ENCODE data around the gene RABL2A.
"Not testable (repeated sequence)": the region's sequence is repeated elsewhere in the genome, so short reads cannot be mapped to it uniquely, and the experiment has no call there.

Gene RABL2A

DNA sequence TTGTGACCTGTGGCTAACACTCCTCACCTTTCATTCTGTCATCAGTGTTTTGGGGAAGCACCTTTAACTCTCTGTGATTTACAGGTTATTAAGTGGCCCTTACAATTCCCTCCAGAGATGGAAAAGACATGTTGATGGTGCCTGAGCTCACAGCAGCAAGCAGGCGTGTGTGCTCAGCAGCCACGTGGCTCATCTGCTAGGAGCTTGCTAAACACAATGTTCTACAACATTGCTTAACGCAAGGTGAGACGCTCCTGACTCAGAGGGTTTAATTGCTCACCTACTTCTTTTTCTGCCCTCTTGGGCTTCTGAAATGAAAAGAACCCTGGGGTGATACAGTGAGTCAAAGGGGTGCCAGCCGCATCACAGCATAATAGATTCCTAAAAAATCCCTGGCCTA, 6.1 kb upstream of the RABL2A start:
- DNase-seq, result not testable (repeated sequence)

DNA sequence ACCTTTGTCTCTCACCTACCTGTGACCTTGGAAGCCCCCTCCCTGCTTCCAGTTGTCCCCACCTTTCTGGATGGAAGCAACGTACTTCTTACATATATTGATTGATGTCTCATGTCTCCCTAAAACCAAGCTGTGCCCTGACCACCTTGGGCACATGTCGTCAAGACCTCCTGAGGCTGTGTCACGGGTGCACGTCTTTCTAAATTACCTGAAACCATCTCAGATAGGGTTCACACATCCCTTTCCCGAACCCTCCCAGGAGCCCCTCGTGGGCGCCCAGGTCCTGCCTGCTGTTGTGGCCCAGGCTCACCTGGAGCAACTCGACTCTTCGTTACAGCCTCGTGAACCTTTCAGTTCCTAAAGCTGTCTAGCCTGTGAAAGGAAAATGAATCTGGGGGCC, 1.2 kb upstream of the RABL2A start:
- not testable (repeated sequence) for DNase-seq

DNA sequence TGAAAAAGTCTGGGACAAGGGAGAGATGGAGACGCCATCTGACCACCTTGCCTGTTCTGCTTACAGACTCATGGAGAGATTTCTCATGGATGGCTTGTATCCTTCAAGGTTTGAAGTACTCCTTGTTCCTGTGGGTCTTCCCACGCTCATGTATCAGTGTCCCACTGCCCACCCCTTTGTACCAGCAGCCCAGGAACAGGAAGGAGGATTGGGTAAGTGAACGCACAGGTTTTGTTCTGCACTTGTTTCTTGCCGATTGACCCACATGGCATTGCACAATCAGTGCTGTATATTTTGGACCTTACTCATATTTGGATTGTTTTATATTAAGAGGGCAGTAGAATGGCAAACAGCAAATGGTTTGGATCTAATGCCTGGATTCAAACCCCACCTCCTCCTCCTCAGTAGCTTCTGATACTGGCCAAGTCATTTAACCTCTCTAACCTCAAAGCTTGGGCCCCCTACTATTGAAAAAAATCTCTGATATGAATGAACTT, 5.8 kb downstream of the RABL2A start:
- DNase-seq, result not testable (repeated sequence)

DNA sequence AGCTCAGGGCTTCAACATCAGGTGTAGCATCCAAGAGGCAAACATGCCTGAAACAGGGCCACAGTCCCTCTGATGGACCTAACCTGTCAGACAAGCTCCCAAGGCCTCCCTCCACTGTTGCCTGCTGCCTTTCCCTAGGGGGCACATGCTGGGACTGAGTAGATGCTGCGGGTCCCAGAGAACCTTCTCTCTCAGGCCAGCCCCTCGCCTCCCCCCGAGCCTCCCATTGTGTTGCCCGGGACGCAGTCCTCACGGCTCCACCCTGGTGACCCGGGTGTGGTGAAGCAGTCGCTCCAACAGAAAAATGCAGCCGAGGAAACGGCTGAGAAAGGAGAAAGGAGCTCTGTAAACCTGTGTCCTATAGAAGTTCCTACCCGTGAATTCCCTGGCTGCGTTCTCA, 8.3 kb downstream of the RABL2A start:
- not testable (repeated sequence) for DNase-seq

DNA sequence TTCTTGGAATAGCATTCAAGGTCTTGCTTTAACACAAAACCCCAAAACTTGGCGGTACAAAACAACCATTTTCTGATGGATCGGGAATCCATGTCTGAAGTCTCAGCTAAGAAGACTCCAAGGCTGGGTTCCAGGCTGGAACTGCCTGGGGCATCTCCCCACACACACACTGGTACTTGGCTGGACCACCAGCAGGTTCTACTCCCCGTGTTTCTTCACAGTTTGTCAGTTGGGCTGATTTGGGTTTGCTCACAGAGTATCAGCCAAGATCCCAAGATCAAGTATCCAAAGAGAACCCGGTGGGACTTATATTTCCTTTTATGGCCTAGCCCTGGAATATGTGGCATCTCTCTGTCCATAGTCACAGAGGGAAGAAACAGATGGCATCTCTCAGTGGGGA, 9.2 kb downstream of the RABL2A start:
- DNase-seq, result not testable (repeated sequence)

DNA sequence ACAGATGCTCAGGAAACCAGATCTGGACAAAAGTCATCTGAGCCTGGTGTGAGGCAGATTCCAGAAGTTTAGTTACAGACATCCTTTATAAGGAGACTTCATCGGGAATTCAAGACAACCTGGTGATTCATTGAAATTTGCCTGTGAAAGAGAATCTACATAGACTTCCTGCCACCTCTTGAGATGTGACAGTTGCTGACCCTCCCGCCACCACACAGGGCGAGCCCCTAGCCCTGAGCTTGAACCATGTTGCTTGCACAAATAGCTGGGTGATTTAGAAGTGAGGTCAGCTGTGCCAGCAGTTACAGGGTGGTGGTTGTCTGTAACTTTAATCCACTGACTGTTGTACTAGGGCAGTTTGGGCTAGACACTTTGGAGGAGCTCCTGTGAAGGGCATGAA, 11.0 kb downstream of the RABL2A start:
- DNase-seq, result not testable (repeated sequence)

DNA sequence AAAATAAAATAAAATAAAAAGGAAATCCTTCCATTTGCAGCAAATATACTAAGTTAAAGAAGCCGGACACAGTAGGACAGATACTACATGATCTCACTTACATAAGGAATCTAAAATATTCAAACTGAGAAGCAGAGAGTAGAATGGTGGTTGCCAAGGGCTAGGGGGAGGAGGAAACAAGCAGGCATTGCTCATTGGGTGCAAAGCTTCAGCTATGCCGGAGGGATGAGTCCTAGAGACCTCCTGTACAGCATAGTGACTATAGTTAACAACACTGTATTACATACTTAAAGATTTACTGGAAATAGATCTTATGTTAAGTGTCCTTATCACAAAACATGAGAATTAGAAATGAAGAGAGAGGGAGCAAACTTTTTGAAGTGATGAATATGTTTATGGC, 19.2 kb downstream of the RABL2A start:
- not testable (repeated sequence) for DNase-seq

DNA sequence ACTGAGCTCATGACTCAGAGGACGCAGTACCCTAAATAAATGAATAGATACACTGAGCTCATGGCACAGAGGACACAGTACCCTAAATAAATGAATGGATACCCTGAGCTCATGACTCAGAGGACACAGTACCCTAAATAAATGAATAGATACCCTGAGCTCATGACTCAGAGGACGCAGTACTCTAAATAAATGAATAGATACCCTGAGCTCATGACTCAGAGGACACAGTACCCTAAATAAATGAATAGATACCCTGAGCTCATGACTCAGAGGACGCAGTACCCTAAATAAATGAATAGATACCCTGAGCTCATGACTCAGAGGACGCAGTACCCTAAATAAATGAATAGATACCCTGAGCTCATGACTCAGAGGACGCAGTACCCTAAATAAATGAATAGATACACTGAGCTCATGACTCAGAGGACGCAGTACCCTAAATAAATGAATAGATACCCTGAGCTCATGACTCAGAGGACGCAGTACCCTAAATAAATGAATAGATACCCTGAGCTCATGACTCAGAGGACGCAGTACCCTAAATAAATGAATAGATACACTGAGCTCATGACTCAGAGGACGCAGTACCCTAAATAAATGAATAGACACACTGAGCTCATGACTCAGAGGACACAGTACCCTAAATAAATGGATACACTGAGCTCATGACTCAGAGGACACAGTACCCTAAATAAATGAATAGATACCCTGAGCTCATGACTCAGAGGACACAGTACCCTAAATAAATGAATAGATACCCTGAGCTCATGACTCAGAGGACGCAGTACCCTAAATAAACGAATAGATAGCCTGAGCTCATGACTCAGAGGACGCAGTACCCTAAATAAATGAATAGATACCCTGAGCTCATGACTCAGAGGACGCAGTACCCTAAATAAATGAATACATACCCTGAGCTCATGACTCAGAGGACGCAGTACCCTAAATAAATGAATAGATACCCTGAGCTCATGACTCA, 24.1 kb downstream of the RABL2A start:
- DNase-seq, result not testable (repeated sequence)

DNA sequence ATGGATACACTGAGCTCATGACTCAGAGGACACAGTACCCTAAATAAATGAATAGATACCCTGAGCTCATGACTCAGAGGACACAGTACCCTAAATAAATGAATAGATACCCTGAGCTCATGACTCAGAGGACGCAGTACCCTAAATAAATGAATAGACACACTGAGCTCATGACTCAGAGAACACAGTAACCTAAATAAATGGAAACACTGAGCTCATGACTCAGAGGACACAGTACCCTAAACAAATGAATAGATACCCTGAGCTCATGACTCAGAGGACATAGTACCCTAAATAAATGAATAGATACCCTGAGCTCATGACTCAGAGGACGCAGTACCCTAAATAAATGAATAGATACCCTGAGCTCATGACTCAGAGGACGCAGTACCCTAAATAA, 25.5 kb downstream of the RABL2A start:
- DNase-seq, result not testable (repeated sequence)

DNA sequence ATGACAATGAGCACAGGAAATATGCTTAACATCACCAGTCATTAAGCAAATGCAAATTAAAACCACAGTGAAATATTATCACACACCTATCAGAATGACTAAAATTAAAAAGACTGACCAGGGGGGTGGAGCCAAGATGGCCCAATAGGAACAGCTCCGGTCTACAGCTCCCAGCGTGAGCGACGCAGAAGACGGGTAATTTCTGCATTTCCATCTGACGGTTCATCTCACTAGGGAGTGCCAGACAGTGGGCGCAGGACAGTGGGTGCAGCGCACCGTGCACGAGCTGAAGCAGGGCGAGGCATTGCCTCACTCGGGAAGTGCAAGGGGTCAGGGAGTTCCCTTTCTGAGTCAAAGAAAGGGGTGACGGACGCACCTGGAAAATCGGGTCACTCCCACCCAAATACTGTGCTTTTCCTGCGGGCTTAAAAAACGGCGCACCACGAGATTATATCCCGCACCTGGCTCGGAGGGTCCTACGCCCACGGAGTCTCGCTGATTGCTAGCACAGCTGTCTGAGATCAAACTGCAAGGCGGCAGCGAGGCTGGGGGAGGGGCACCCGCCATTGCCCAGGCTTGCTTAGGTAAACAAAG, 29.1 kb downstream of the RABL2A start:
- not testable (repeated sequence) for DNase-seq

DNA sequence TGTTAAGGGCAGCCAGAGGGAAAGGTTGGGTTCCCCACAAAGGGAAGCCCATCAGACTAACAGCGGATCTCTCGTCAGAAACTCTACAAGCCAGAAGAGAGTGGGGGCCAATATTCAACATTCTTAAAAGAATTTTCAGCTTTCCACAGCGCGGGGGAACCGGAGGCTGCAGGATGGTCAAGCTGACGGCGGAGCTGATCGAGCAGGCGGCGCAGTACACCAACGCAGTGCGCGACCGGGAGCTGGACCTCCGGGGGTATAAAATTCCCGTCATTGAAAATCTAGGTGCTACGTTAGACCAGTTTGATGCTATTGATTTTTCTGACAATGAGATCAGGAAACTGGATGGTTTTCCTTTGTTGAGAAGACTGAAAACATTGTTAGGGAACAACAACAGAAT, 30.7 kb downstream of the RABL2A start:
- not testable (repeated sequence) for DNase-seq

DNA sequence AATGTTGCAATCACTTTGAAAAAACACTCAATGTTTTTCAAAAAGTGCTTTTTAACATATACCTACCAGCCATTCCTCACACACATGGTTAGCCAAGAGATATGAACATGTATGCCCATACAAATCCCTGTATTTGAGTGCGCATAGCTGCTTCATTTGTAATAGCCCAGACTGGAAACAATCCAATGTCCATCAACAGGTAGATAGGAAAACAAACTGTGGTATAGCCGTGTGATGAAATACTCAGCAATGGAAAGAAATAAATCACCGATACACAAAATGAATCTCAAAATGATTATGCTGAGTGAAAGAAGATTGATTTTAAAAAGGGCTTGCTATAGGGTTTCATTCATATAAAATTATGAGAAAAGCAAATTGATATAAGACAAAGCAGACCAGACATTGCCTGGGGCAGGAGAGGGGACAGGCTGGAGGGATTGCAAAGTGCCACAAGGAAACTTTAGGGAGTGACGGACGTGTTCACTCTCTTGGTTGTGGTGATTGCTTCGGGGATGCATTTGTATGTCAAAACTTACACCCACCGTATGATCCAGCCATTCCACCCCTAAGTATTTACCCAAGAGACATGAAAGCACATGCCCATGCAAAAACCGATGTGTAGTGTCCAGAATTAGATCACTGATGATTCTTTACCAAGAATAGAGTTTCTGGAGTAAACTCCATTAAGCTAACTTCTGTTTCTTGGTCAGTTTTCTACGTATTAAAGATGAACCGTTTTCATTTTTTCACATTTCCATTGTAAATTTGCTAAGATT, 36.4 kb downstream of the RABL2A start:
- not testable (repeated sequence) for DNase-seq

DNA sequence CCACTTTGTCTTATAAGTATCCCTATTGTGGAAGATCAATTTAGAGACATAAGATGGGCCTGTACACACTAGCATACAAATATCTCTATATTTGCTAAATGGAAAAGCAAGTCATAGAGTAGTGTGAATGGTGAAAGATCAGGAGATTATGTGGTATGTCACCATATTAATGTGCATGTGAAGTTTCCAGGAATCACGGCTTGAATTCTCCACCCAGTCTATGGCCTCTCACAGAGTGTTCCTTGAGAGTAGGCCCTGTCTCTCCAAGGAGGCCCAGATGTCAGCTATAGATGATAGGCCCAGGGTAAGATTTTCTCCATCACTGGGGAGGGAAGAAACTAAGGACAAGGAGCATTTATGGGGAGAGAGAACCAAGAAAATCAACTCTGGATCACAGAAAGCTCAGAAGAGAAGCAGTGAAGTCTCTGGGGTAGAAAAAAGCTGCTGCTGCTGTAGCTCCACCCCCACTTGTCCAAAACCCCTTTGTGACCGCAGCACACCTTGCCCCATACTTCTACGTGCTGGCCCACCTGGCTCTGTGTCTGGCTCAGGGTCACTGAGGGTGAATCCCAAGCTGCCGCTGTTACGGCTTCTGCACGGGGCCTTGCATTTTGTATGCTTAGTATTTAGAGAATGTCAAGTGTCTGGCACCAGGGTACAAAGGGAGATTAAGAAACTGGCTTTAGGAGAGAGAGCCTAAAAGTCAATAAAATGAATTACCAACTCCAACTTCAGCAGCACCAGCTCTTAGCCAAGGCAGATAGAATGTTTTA, 37.9 kb downstream of the RABL2A start:
- not testable (repeated sequence) for DNase-seq

DNA sequence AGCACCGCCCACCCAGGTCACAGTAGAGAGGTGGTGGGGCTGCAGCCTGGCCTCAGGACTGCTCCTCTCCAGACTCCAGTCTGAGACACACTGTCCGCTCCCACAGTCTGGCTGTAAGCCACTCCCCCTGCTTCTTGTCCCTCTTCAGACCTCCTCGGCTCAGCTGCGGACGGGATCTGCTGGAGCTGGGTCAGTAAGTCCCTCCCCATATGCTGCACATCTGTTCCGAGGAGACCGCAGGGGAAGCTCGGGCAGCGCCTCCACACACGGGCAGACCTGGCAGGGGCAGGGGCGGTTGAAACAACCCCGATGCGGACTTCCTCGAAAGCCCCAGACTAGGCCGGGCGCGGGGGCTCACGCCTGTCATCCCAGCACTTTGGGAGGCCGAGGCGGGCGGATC, 41.9 kb downstream of the RABL2A start:
- DNase-seq, result not testable (repeated sequence)

DNA sequence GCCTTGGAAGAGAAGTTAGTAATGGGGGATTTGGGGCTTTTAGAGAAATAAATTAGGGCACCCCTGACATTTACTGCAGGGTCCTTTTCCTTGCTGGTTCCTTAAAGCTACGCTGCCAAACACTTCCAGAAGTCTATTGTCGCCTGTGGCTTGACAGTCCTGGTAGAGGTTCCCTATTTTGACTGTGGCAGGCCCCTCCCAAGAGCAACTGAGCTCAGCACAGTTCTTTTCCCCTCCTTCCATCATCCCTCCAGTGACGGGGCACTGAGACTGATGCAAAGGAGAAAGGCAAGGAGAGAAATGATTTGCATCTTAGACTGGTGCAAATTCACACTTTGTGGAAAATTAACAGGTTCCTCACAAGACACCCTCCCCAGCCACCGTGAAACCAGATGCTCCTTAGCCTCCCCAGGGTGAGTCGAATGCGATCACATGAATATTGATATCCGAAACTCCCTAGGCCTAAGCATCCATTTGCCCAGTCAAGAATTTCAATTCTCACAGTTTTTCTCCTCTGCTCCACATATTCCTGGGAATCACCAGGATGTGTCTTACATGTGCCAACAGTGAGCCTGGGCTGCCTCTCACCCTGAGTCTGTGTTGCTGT, 45.4 kb downstream of the RABL2A start:
- no peak for DNase-seq

DNA sequence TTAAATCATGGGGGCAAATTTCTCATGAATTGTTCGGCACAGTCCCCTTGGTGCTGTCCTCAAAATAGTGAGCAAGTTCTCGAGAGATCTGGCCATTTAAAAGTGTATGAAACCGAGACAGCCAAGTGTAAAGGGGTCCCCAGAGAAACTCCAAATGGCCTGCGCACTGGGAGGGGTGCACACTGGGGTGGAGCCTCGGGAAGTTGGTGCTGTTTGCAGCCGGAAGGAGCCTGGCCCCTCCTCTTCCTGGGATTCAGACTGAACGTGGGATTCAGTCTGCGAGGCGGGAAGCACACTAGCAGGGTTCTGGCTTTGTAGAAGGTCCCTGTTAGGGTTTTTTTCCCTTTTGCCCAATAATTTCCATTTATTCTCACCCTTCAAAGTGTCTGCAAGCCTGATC, 48.8 kb downstream of the RABL2A start:
- no peak for DNase-seq

DNA sequence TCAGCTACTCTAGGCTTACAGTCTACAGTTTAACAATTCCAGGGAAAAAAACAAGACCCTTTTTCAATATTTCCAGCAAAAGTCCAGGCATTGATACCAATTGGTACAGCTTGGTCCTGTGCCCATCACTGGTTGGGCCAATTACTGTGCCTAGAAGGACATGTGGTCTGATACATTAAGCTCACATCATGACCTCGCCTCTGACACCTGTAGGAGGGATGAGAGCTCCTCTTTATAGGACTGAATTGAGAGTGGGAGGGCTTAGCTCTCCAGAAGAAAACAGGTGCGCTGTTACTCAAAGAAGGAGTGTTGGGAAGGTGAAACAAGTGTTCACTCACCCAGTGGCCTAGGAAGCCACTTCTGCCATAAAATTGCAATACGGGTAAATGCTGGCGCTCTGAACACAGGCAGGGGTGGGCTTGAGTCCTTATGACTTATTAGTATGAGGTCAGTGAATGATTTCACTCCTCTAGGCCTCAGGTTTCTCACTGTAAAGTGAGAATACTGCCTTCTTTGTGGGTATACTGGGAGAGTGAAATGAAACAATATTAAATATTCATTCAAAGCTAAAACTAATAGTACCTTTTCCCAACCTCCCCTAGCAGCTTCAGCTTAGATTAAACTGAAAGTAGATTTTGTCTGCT, 49.7 kb downstream of the RABL2A start:
- DNase-seq, result no peak

DNA sequence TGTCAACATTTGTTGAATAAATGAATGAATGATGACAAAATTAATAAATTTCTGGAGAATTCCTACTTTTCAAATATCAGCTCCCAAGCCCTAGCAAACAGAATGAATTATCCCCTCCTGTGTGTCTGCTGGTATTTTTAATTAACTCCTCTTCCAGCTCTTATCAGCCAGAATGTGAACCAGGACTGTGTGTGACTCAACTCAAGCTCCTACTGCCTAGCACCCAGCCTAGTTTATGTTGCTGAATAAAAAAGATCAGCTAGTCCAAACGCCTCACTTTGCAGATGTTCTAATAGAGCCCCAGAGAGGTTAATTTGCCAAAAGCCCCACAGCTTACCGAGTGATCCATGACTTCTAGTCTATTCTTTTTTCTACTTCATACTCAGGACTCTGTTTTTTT, 50.3 kb downstream of the RABL2A start:
- no peak for DNase-seq

DNA sequence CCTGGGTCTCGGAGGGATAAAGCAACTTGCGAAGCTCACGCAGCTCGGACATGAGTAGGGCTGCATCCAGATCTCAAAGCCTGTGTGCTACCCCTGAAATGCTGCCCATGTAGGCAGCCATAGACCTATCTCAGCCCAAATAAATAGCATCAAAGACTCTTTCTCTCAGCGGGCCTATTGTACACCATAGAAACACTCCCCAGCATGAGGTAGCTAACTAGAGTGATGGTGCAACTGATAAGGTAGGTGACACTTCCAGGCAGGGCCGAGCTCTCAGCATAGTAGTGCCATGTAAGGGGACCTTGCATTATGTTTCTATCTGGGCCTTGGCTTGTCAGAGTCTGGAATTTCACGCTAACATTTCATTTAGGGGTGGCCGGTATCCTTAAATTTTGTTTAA, 52.4 kb downstream of the RABL2A start:
- DNase-seq, result no peak

DNA sequence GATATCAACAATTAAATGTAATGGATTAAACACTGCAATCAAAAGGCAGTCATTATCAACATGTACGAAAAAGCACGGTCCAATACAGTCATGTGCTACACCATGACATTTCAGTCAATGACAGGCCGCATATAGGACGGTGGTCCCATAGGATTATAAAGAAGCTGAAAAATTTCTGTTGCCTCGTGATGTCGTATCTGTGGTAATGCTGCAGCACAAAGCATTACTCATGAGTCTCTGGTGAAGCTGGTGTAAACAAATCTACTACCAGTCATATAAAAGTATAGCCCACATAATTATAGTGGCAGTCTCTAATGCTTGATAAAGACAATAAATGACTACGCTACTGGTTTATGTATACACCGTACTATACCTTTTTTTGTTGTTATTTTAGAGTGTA, 58.4 kb downstream of the RABL2A start:
- no peak for DNase-seq

DNA sequence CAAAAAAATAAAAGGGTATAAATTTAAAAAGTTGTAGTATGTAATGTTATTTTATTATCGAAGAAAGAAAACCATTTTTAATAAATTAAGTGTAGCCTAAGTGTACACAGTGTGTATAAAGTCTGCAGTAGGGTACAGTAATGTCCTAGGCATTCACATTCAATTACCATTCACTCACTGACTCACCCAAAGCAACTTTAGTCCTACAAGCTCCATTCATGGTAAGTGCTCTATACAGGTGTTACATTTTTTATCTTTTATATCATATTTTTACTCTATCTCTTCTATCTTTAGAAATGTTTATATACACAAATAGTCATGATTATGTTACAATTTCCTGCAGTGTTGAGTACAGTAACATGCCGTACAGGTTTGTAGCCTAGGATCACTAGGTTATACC, 59.5 kb downstream of the RABL2A start:
- DNase-seq, result no peak

Measured in stimulated activated CD4-positive, alpha-beta T cell treated with anti-CD3 and anti-CD28 coated beads, Interleukin-2, amount 100 ng/mL, for 48 hours (primary cell).